GM13976 (cell line): ENCODE data around the gene TALDO1.
"Not testable (repeated sequence)": the region's sequence is repeated elsewhere in the genome, so short reads cannot be mapped to it uniquely, and the experiment has no call there.

Experiments used
- DNase-seq: peaks from one replicate; pipeline ENCODE4 v3.0.0; 2012; ENCODE audit warnings: low spot score
- CTCF ChIP-seq: IDR thresholded peaks from 2 replicates; pipeline ENCODE4 v1.5.1; 2012; ENCODE audit warnings: borderline replicate concordance, mild to moderate bottlenecking; ENCODE audit not compliant: insufficient read depth; ENCODE audit errors: extremely low read depth, missing control alignments, control extremely low read depth
- in situ Hi-C: fragments of 300-500 bp; cut with MboI; formaldehyde crosslinking; loops from one replicate; pipeline ENCODE4 v1.12.0; 2022; ENCODE audit warnings: low sequenced_read_pairs, mixed read lengths, inconsistent platforms; ENCODE audit not compliant: unreplicated experiment

TALDO1 gene

GRCh38 chr11:727281-727701, 20.0 kb upstream of the TALDO1 start:
- in situ Hi-C loops: loop anchor here (10.0 kb wide), 1 partner anchor 172 kb away; no protein-coding TSS in a partner anchor
- DNase-seq: peak; percentile 31
- no peak for TF ChIP-seq CTCF

GRCh38 chr11:727859-728748, 19.2 kb upstream of the TALDO1 start:
- peak; percentile 95 for DNase-seq
- in situ Hi-C loops: loop anchor here (10.0 kb wide), 1 partner anchor 173 kb away; no protein-coding TSS in a partner anchor
- TF ChIP-seq CTCF: peak; percentile 98

- TF ChIP-seq CTCF: no peak
- in situ Hi-C loops: loop anchor here (10.0 kb wide), 1 partner anchor 174 kb away; no protein-coding TSS in a partner anchor
- peak; percentile 26 for DNase-seq
These were observed 18.3 kb upstream of the TALDO1 start for GRCh38 chr11:728901-729491.

- TF ChIP-seq CTCF: no peak
- in situ Hi-C loops: loop anchor here (10.0 kb wide), 1 partner anchor 175 kb away; no protein-coding TSS in a partner anchor
- no peak for DNase-seq
These were observed 17.7 kb upstream of the TALDO1 start for GRCh38 chr11:729492-730074.

GRCh38 chr11:733072-733471, 14.2 kb upstream of the TALDO1 start:
- TF ChIP-seq CTCF: no peak
- no peak for DNase-seq
- in situ Hi-C loops: no loop called here

- DNase-seq: not testable (repeated sequence)
These were observed 12.7 kb upstream of the TALDO1 start for GRCh38 chr11:734541-734940.

GRCh38 chr11:737366-737765, 9.9 kb upstream of the TALDO1 start:
- no peak for TF ChIP-seq CTCF
- in situ Hi-C loops: no loop called here
- peak; percentile 32 for DNase-seq

More at GRCh38 chr11:734541-734940, 12.7 kb upstream of the TALDO1 start:
- in situ Hi-C loops: not testable (repeated sequence)

GRCh38 chr11:737899-738298, 9.4 kb upstream of the TALDO1 start:
- in situ Hi-C loops, DNase-seq: not testable (repeated sequence)
